ENCODE measurements around the gene CD320.
"Not testable (repeated sequence)": the region's sequence is repeated elsewhere in the genome, so short reads cannot be mapped to it uniquely, and the experiment has no call there.

Gene CD320

GRCh38 chr19:8307965-8308866 is at the start of gene CD320:
Gene CD320 (minus strand): TSS chr19:8308358. CDS start chr19:8308290, 68 bp downstream.
- peak; percentile 91 for DNase-seq

GRCh38 chr19:8357007-8357521 is 48.9 kb upstream of the CD320 start:
- no peak for DNase-seq

DNA sequence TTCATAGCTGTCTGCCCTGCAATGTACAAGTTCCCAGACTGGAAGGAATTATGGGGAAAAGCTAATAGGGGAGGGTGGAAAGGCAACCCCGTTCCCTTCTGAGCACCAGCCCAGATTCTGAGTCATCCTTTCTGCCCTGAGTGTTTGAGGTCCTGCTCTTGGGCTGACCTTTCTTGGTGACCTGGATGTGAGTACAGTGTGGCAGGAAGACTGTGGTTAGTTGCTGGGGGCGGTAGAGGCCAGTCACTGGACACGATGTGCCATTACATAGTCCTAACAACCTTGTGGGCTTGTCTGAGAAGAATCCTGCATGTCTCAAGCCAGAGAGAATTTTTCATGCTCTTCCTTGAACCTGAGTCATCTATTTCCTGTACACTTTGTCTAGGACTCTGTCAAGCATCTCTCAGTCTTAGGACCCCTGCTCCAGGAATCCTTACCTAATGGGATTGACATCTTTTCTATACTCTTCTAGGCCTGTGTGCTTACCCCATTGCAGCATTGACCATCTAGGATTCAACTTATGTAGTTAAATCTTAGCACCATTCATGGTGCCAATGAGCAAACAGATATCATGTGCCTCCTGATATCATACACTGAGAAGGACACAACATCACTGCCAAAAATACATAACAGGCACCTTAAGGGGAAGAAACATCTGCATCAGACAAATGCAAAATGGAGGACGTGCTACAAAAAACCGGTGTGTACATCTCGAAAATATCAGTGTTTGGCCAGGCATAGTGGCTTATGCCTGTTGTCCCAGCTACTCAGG is 47.7 kb upstream of the CD320 start:
- DNase-seq: peak; percentile 99

GRCh38 chr19:8352845-8353244 is 44.7 kb upstream of the CD320 start:
- DNase-seq: not testable (repeated sequence)

DNA sequence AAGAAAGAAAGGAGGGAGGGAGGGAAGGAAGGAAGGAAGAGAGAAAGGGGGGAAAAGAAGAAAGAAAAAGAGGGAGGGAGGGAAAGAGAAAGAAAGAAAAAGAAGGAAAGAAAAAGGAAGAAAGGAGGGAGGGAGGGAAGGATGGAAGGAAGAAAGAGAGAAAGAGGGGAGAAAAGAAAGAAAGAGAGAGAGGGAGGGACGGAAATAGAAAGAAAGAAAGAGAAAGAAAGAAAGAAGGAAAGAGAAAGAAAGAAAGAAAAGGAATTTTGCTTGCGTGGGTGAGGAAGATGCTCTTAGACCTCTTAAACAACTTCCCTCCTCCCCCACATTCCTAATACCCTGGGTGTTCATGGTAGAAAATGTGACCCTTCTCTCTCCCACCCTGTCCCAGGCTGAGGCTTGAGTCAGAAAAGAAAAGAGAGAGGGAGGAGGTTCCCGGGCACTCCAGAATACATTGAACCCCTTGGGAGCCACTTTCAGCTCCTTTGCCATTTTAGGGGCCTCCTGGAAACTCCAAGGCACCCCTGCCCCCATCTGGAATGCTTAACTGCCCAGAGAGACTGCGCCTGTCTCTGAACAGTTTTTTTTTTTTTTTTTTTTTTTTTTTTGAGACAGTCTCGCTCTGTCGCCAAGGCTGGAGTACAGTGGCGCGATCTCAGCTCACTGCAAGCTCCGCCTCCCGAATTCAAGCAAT is 44.1 kb upstream of the CD320 start:
- no peak for DNase-seq

DNA sequence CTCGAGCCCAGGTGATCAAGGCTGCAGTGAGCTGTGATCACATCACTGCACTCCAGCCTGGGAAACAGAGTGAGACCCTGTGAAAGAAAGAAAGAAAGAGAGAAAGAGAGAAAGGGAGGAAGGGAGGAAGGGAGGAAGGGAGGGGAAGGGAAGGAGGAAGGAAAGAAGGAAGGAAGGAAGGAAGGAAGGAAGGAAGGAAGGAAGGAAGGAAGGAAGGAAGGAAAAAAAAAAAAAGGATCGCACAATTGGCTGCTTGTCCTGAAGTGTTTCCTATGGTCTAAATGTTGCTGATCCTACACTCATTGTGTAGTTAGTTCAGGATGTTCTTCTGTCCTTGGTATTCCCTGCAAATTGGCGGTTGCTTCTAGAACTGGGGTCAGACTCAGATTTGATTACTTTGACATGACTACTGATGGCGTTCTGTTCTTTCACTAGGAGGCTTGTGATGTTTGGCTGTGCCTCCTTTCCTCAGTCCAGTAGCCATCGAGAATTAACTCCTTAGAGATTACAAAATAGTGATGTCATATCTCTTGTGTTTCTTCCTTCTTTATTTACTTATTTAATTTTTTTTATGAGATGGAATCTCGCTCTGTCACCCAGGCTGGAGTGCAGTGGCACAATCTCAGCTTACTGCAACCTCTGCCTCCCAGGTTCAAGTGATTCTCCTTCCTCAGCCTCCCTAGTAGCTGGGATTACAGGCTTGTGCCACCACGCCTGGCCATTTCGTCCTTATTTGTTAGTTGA is 41.6 kb upstream of the CD320 start:
- not testable (repeated sequence) for DNase-seq

- no peak for DNase-seq
These were observed 35.3 kb upstream of the CD320 start for GRCh38 chr19:8343483-8343844.

- peak; percentile 91 for DNase-seq
These were observed 34.7 kb upstream of the CD320 start, which contains the start of gene KANK3 for GRCh38 chr19:8342684-8343482. Gene KANK3 (minus strand): TSS chr19:8343262. CDS start chr19:8337828, 5,434 bp downstream.

DNA sequence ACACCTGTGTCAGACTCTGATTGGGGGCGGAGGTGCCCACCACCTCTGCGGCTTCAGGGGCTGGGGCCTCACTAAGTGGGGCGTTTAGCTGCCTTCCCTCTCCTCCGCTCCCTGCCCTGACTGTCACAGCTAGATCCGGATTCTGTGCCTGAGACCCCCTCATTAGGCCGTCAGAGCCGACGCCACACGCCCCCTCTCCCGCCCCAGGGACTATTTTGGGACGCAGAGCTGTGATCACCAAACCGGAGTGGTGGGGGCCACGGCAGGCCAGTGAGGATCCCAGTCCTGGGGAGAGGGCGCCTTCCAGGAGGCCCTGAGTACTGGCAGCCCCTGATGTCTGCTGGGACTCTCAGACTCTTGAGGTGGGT is 34.1 kb upstream of the CD320 start:
- no peak for DNase-seq

DNA sequence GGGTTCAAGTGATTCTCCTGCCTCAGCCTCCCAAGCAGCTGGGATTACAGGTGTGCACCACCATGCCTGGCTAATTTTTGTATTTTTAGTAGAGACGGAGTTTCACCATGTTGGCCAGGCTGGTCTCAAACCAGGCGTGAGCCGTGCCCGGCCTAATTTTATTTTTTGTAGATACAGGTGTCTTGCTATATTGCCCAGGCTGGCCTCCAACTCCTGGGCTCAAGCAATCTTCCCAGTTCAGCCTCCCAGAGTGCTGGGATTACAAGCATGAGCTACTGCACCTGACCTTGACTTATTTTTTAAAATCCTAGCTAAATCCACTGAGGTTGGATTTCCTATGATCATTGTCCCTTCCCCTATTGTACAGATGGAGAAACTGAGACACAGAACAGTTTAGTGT is 33.3 kb upstream of the CD320 start:
- DNase-seq: not testable (repeated sequence)

GRCh38 chr19:8340341-8341096 is 32.4 kb upstream of the CD320 start:
- DNase-seq: no peak

DNA sequence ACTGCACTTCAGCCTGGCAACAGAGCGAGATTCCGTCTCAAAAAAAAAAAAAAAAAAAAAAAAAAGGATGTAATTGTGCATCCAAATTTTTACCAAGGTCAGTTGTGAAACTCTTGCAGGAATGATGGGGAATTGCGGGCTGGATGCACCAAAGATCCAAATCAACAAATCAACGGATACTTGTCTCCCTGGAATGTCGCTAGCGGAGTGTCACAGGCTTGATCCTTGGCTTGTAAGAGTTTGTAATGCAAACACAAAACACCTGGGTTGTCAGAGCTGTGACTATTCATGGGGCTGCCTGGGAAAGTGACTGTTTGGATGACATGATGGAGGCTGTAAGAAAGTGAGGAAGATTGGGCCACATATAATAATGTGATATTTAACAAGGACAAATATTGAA is 30.7 kb upstream of the CD320 start:
- DNase-seq: no peak

DNA sequence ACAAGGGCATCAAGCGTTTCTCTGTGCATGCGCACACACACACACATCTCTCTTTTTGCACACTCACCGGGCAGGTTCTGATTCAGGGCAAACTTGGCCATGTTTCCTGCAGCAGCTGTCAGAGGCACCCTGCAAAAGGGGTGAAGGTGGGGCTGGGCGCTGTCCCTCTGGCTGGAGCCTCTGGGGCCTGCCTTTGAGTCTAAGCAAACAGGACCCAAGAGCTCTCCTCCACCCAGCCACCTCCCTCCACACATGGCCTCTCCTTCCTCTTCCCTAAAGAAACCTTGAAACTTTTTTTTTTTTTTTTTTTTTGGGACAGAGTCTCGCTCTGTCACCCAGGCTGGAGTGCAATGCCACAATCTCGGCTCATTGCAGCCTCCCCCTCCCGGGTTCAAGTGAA is 29.6 kb upstream of the CD320 start:
- DNase-seq: no peak

GRCh38 chr19:8336660-8337059 is 28.5 kb upstream of the CD320 start:
- no peak for DNase-seq

DNA sequence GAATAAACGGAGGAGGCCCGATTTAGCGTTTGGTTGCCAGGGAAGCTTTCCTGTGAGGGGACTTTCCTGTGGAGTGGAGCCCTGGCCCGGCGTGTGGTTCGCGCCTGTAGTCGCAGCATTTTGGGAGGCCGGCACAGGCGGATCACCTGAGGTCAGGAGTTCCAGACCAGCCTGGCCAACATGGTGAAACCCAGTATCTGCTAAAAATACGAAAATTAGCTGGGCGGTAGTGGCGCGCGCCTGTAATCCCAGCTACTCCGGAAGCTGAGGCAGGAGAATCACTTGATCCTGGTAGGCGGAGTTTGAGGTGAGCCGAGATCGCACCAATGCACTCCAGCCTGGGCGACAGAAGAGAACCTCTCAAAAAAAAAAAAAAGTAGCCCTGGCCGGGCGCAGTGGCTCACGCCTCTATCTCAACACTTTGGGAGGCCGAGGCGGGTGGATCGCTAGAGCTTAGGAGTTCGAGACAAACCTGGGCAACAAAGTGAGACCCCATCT is 28.0 kb upstream of the CD320 start:
- DNase-seq: no peak

GRCh38 chr19:8335343-8336071 is 27.3 kb upstream of the CD320 start:
- DNase-seq: no peak

DNA sequence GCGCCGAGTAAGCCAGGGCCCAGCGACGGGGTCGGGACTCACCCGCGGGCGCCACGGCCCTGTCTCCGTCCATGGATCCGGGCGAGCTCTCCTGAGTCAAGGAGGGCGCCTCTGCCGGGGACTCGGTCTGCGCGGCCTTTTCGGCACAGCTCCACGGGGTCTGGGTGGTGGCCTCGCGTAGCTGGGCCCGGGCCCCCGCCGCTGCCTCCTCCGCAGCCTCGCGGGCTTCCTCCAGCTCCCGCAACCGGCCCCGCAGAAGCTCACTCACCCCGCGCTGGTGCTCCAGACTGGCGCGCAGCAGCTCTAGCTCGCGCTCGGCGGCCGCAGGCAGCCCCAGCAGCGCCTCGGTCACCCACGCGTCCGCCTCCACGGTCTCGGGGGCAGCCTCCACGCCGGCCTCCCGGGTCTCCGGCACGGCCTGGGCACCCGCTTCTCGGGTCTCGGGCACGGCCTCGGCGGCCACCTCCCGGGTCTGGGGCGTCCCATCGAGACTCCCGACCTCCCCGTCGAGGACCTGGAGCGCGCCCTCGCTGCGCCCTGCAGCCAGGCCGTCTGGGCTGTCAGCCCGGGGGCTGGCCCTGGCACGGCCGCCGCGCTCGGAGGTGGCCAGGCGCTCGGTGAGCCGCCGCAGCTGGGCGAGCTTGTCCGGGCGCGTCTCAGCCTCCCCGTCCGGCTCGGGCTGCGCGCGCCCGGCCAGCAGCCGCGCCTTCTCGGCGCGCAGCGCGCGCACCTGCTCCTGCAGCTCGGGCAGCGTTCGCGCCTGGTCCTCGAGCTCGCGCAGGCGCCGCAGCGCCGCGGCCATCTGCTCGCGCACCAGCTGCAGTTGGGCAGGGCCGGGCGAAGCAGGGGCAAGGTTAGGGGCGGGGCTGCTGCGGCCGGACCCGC is 26.5 kb upstream of the CD320 start:
- peak; percentile 56 for DNase-seq

- no peak for DNase-seq
These were observed 25.8 kb upstream of the CD320 start for GRCh38 chr19:8333767-8334457.

All from EL (cell line).